Measurements from ENCODE around the gene OR52B2.

Gene OR52B2

GRCh38 chr11:6204706-6205105, 34.6 kb upstream of the OR52B2 start:
- peaks cover 5% of the 10 kb centered on the region for H3K4me1 ChIP-seq (ENCODE audit: insufficient read depth, low read length, poor library complexity, severe bottlenecking)

GRCh38 chr11:6203327-6203726, 33.2 kb upstream of the OR52B2 start:
- Histone ChIP-seq H3K9me2 (replicated peaks; ENCODE audit: low read depth, low read length) (no peaks in the 10 kb centered on the region), H3K27me3 (ENCODE audit: insufficient read depth, low read length, poor library complexity, severe bottlenecking) (no peaks in the 10 kb centered on the region), H3K79me2 (ENCODE audit: insufficient read depth, low read length) (no peaks in the 10 kb centered on the region), H3K9ac (ENCODE audit: low read depth, low read length, poor library complexity, severe bottlenecking) (no peak overlapping the region), H3K4me2 (ENCODE audit: low read depth, low read length, poor library complexity, severe bottlenecking) (no peak overlapping the region), H4K20me1 (ENCODE audit: insufficient read depth, low read length, poor library complexity, severe bottlenecking) (no peaks in the 10 kb centered on the region), H3K36me3 (ENCODE audit: insufficient read depth, low read length) (no peaks in the 10 kb centered on the region), H3F3A (ENCODE audit: low read depth) (no peaks in the 10 kb centered on the region), H3K9me3 (ENCODE audit: insufficient read depth, low read depth, low read length) (no peaks in the 10 kb centered on the region), H3K4me3 (ENCODE audit: low read length, poor library complexity, severe bottlenecking) (no peak overlapping the region), H2AFZ (ENCODE audit: low read length) (no peak overlapping the region), H3K4me1 (ENCODE audit: insufficient read depth, low read length, poor library complexity, severe bottlenecking) (peaks cover 5% of the 10 kb centered on the region)
- no peak for TF ChIP-seq EZH2phosphoT487 (IDR thresholded peaks at IDR 0.05; ENCODE audit: borderline replicate concordance)
- TF ChIP-seq CTCF (conservative IDR thresholded peaks at IDR 0.05; ENCODE audit: low read length), result no peak

More at GRCh38 chr11:6204706-6205105, 34.6 kb upstream of the OR52B2 start:
- H3K79me2 ChIP-seq (ENCODE audit: insufficient read depth, low read length), result no peaks in the 10 kb centered on the region
- no peaks in the 10 kb centered on the region for H3K9me2 ChIP-seq (replicated peaks; ENCODE audit: low read depth, low read length)
- no peaks in the 10 kb centered on the region for H3F3A ChIP-seq (ENCODE audit: low read depth)
- TF ChIP-seq EZH2phosphoT487 (IDR thresholded peaks at IDR 0.05; ENCODE audit: borderline replicate concordance) (no peak), CTCF (conservative IDR thresholded peaks at IDR 0.05; ENCODE audit: low read length) (no peak)
- no peak overlapping the region for H3K4me3 ChIP-seq (ENCODE audit: low read length, poor library complexity, severe bottlenecking)
- no peaks in the 10 kb centered on the region for H3K27me3 ChIP-seq (ENCODE audit: insufficient read depth, low read length, poor library complexity, severe bottlenecking)
- H2AFZ ChIP-seq (ENCODE audit: low read length), result no peak overlapping the region
- H3K36me3 ChIP-seq (ENCODE audit: insufficient read depth, low read length), result no peaks in the 10 kb centered on the region; the same call in 1 of the 2 replicates
- H3K4me2 ChIP-seq (ENCODE audit: low read depth, low read length, poor library complexity, severe bottlenecking), result no peak overlapping the region
- no peak overlapping the region for H3K9ac ChIP-seq (ENCODE audit: low read depth, low read length, poor library complexity, severe bottlenecking)
- no peaks in the 10 kb centered on the region for H4K20me1 ChIP-seq (ENCODE audit: insufficient read depth, low read length, poor library complexity, severe bottlenecking)
- no peaks in the 10 kb centered on the region for H3K9me3 ChIP-seq (ENCODE audit: insufficient read depth, low read depth, low read length)

- Histone ChIP-seq H2AFZ (ENCODE audit: low read length) (no peak overlapping the region), H3K9me3 (ENCODE audit: insufficient read depth, low read depth, low read length) (no peaks in the 10 kb centered on the region), H3K27me3 (ENCODE audit: insufficient read depth, low read length, poor library complexity, severe bottlenecking) (no peaks in the 10 kb centered on the region), H3K4me1 (ENCODE audit: insufficient read depth, low read length, poor library complexity, severe bottlenecking) (peaks cover 5% of the 10 kb centered on the region), H3K36me3 (ENCODE audit: insufficient read depth, low read length) (no peaks in the 10 kb centered on the region), H3K4me3 (ENCODE audit: low read length, poor library complexity, severe bottlenecking) (no peak overlapping the region), H3F3A (ENCODE audit: low read depth) (no peaks in the 10 kb centered on the region), H3K4me2 (ENCODE audit: low read depth, low read length, poor library complexity, severe bottlenecking) (no peak overlapping the region), H3K9me2 (replicated peaks; ENCODE audit: low read depth, low read length) (no peaks in the 10 kb centered on the region), H4K20me1 (ENCODE audit: insufficient read depth, low read length, poor library complexity, severe bottlenecking) (no peaks in the 10 kb centered on the region), H3K9ac (ENCODE audit: low read depth, low read length, poor library complexity, severe bottlenecking) (no peak overlapping the region), H3K79me2 (ENCODE audit: insufficient read depth, low read length) (no peaks in the 10 kb centered on the region)
- TF ChIP-seq CTCF (conservative IDR thresholded peaks at IDR 0.05; ENCODE audit: low read length), result no peak
- TF ChIP-seq EZH2phosphoT487 (IDR thresholded peaks at IDR 0.05; ENCODE audit: borderline replicate concordance), result no peak
These were observed 31.9 kb upstream of the OR52B2 start for GRCh38 chr11:6202041-6202440.
